8988T (cell line): ENCODE data around the gene CABLES1.
"Not testable (repeated sequence)": the region's sequence is repeated elsewhere in the genome, so short reads cannot be mapped to it uniquely, and the experiment has no call there.

Experiments
- DNase-seq: peaks from one replicate; pipeline ENCODE4 v3.0.0; 2011

The CABLES1 gene

GRCh38 chr18:23247896-23248295 is 112.6 kb downstream of the CABLES1 start:
- DNase-seq = no peak

- no peak for DNase-seq
These were observed 113.5 kb downstream of the CABLES1 start for GRCh38 chr18:23248826-23249225.

GRCh38 chr18:23249348-23249747 is 114.1 kb downstream of the CABLES1 start:
- no peak for DNase-seq

GRCh38 chr18:23250893-23251656 is 115.8 kb downstream of the CABLES1 start:
- no peak for DNase-seq

GRCh38 chr18:23253630-23254029 is 118.3 kb downstream of the CABLES1 start:
- no peak for DNase-seq

GRCh38 chr18:23257137-23257536 is 121.9 kb downstream of the CABLES1 start:
- DNase-seq = no peak

GRCh38 chr18:23257686-23258565 is 122.6 kb downstream of the CABLES1 start:
- DNase-seq = no peak

- no peak for DNase-seq
These were observed 123.5 kb downstream of the CABLES1 start for GRCh38 chr18:23258566-23259469.

- no peak for DNase-seq
These were observed 124.7 kb downstream of the CABLES1 start for GRCh38 chr18:23259701-23260681.

- no peak for DNase-seq
These were observed 125.8 kb downstream of the CABLES1 start for GRCh38 chr18:23260926-23261590.

GRCh38 chr18:23263551-23264235 is 128.4 kb downstream of the CABLES1 start:
- DNase-seq = no peak

GRCh38 chr18:23265682-23266399 is 130.6 kb downstream of the CABLES1 start:
- DNase-seq = no peak

GRCh38 chr18:23266717-23267446 is 131.6 kb downstream of the CABLES1 start:
- no peak for DNase-seq

- no peak for DNase-seq
These were observed 132.1 kb downstream of the CABLES1 start for GRCh38 chr18:23267447-23267776.

GRCh38 chr18:23268641-23269040 is 133.4 kb downstream of the CABLES1 start:
- DNase-seq = no peak

- DNase-seq = not testable (repeated sequence)
These were observed 133.8 kb downstream of the CABLES1 start for GRCh38 chr18:23269068-23269467.

- no peak for DNase-seq
These were observed 134.6 kb downstream of the CABLES1 start for GRCh38 chr18:23269928-23270327.

- no peak for DNase-seq
These were observed 135.8 kb downstream of the CABLES1 start for GRCh38 chr18:23270986-23271680.
